ENCODE measurements around the gene FOXP4. TPM values are rescaled to one million over a fixed set of nuclear protein-coding genes. Genes with fewer than 3 reads are reported as not detected.

FOXP4 gene
- total RNA-seq, 1 donor: 3.3 TPM

DNA sequence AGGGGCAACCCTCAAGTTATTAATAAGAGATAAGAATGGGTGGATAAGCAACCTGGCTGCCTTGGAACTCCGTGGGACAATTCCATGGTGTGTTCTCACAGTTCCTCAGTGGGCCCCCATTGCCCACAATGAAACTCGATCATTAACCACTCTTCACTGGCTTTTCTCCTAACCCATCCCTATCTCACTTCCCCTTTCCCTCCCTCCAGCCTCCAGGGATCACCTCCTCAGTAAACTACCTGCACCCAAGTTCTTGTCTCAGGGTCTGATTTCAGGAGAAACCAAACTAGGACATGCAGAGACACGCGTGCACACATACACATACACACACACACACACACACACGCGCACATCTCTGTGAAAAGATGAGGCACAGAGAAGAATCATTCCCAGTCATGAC is 37.7 kb upstream of the FOXP4 start:
- Histone ChIP-seq H3K4me1 (ENCODE audit: insufficient read depth, low read length) (peaks cover 9% of the 10 kb centered on the region), H4K20me1 (ENCODE audit: insufficient read depth, low read length) (no peaks in the 10 kb centered on the region), H2AFZ (ENCODE audit: low read length) (no peak overlapping the region), H3K9me3 (ENCODE audit: low read depth, low read length) (no peaks in the 10 kb centered on the region), H3K27ac (ENCODE audit: low read depth, low read length) (no peak overlapping the region), H3K4me3 (ENCODE audit: insufficient read depth, low read length) (no peak overlapping the region), H3K4me2 (ENCODE audit: insufficient read depth, low read length) (no peak overlapping the region), H3K79me2 (ENCODE audit: insufficient read depth, low read length) (no peaks in the 10 kb centered on the region), H3K36me3 (ENCODE audit: insufficient read depth, low read length) (no peaks in the 10 kb centered on the region), H3K27me3 (ENCODE audit: insufficient read depth, low read length) (peaks cover 38% of the 10 kb centered on the region)
- TF ChIP-seq, protein P1, sequence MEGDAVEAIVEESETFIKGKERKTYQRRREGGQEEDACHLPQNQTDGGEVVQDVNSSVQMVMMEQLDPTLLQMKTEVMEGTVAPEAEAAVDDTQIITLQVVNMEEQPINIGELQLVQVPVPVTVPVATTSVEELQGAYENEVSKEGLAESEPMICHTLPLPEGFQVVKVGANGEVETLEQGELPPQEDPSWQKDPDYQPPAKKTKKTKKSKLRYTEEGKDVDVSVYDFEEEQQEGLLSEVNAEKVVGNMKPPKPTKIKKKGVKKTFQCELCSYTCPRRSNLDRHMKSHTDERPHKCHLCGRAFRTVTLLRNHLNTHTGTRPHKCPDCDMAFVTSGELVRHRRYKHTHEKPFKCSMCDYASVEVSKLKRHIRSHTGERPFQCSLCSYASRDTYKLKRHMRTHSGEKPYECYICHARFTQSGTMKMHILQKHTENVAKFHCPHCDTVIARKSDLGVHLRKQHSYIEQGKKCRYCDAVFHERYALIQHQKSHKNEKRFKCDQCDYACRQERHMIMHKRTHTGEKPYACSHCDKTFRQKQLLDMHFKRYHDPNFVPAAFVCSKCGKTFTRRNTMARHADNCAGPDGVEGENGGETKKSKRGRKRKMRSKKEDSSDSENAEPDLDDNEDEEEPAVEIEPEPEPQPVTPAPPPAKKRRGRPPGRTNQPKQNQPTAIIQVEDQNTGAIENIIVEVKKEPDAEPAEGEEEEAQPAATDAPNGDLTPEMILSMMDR (IDR thresholded peaks at IDR 0.05; ENCODE audit: extremely low read depth, low read depth, low read length): no peak
- no peak for DNase-seq (ENCODE audit: insufficient read length, low spot score, missing footprints)

DNA sequence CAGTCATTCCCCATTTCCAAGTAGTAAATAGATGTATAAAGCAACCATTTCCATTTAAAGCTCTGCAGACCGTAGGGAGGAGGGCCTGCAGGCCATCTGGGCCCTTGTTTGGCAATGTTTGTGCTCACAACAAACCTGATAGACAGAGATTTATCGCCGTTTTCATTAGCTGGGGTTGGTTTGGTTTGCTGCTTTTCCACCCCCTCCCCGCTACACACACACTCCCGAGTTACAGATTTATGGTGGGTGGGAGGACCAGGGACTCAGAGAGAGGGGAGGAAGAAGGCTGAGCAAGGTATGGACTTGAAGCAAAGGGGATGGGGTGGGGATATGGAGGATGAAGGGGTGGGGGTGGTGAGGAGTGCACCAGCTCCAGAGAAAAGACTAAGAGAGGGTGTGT is 36.6 kb upstream of the FOXP4 start:
- H3K27me3 ChIP-seq (ENCODE audit: insufficient read depth, low read length): peaks cover 34% of the 10 kb centered on the region

DNA sequence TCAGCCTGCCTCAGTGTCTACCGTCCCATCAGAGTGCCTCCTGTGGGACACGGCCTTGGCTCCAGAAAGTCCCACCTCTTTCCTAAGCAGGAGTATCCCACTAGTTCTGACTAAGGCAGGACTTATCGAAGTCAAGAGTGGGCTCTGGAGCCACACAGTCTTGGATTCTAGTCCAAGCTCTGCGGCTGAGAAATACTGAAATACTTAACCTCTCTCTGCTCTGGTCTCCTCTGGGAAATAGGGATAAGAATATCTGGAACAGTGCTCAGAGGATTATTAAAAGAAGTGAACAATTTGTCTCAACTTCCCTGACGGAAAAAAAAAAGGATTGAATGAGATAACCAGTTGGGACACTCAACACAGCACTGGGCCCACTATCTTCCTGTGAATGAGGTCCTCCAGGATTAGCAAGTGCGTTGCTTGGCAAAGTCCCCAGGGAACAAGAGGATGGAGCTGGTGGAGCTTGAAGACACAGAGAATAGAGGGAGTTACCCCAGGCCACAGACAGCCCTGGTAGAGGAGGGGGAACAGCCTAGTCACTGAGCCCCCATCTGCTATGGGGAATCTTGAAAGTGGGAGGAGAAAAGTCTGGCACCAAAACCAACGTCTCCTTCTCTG is 34.6 kb upstream of the FOXP4 start:
- Histone ChIP-seq H4K20me1 (ENCODE audit: insufficient read depth, low read length) (no peaks in the 10 kb centered on the region), H3K4me2 (ENCODE audit: insufficient read depth, low read length) (no peak overlapping the region), H3K36me3 (ENCODE audit: insufficient read depth, low read length) (no peaks in the 10 kb centered on the region), H2AFZ (ENCODE audit: low read length) (no peak overlapping the region), H3K4me1 (ENCODE audit: insufficient read depth, low read length) (no peaks in the 10 kb centered on the region), H3K4me3 (ENCODE audit: insufficient read depth, low read length) (no peak overlapping the region), H3K27me3 (ENCODE audit: insufficient read depth, low read length) (peaks cover 19% of the 10 kb centered on the region), H3K9me3 (ENCODE audit: low read depth, low read length) (no peaks in the 10 kb centered on the region), H3K27ac (ENCODE audit: low read depth, low read length) (no peak overlapping the region), H3K79me2 (ENCODE audit: insufficient read depth, low read length) (no peaks in the 10 kb centered on the region)
- no peak for DNase-seq (ENCODE audit: insufficient read length, low spot score, missing footprints)
- TF ChIP-seq, protein P1 (IDR thresholded peaks at IDR 0.05; ENCODE audit: extremely low read depth, low read depth, low read length): no peak

More for the DNA sequence above, 36.6 kb upstream of the FOXP4 start:
- no peak for DNase-seq (ENCODE audit: insufficient read length, low spot score, missing footprints)
- H3K36me3 ChIP-seq (ENCODE audit: insufficient read depth, low read length): no peaks in the 10 kb centered on the region
- no peaks in the 10 kb centered on the region for H3K9me3 ChIP-seq (ENCODE audit: low read depth, low read length)
- H3K79me2 ChIP-seq (ENCODE audit: insufficient read depth, low read length): no peaks in the 10 kb centered on the region
- H3K27ac ChIP-seq (ENCODE audit: low read depth, low read length): no peak overlapping the region
- no peaks in the 10 kb centered on the region for H4K20me1 ChIP-seq (ENCODE audit: insufficient read depth, low read length)
- H3K4me3 ChIP-seq (ENCODE audit: insufficient read depth, low read length): no peak overlapping the region
- TF ChIP-seq, protein P1 (IDR thresholded peaks at IDR 0.05; ENCODE audit: extremely low read depth, low read depth, low read length): no peak
- no peak overlapping the region for H3K4me2 ChIP-seq (ENCODE audit: insufficient read depth, low read length)
- no peak overlapping the region for H2AFZ ChIP-seq (ENCODE audit: low read length)
- peaks cover 6% of the 10 kb centered on the region for H3K4me1 ChIP-seq (ENCODE audit: insufficient read depth, low read length)

DNA sequence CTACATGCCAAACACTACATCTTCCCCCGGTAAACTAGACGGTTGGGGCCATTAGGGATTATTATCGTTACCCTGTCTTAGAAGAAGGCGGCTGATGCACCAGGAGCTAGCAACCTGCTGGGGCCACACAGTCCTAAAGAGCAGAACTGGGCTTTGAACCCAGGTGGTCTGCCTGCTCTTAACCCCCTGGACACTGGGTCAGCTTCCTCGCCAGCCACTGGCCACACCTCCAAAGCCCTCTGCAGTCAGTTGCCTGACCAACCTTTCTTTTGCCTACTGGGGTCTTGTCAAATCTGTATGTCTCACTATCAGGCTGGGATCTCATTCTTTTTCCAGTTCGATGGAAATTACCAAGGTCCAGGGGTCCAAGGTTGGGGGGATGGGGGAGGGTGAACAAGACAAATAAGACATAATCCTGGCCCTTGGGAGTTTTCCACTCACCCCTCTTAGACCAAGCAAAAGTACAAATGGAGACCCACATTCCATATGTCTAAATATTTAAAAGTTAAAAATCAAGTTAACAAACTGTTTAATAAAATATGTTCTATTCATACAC is 34.0 kb upstream of the FOXP4 start:
- no peak overlapping the region for H3K27ac ChIP-seq (ENCODE audit: low read depth, low read length)
- H3K4me3 ChIP-seq (ENCODE audit: insufficient read depth, low read length): no peak overlapping the region
- no peak overlapping the region for H3K4me2 ChIP-seq (ENCODE audit: insufficient read depth, low read length)
- DNase-seq (ENCODE audit: insufficient read length, low spot score, missing footprints): no peak
- no peaks in the 10 kb centered on the region for H3K4me1 ChIP-seq (ENCODE audit: insufficient read depth, low read length)
- no peaks in the 10 kb centered on the region for H3K36me3 ChIP-seq (ENCODE audit: insufficient read depth, low read length)
- no peaks in the 10 kb centered on the region for H4K20me1 ChIP-seq (ENCODE audit: insufficient read depth, low read length)
- no peaks in the 10 kb centered on the region for H3K79me2 ChIP-seq (ENCODE audit: insufficient read depth, low read length)
- TF ChIP-seq, protein P1 (IDR thresholded peaks at IDR 0.05; ENCODE audit: extremely low read depth, low read depth, low read length): no peak
- no peaks in the 10 kb centered on the region for H3K9me3 ChIP-seq (ENCODE audit: low read depth, low read length)
- H3K27me3 ChIP-seq (ENCODE audit: insufficient read depth, low read length): peaks cover 16% of the 10 kb centered on the region
- H2AFZ ChIP-seq (ENCODE audit: low read length): no peak overlapping the region
